H1 (cell line): ENCODE measurements around the gene CKLF. TPM values are rescaled to one million over a fixed set of nuclear protein-coding genes. Genes with fewer than 3 reads are reported as not detected.

Source experiments
- CTCF ChIA-PET: fragments of 300-600 bp; sonication (Branson Sonifier 250); formaldehyde crosslinking; loops from one replicate; lab custom pipeline; 2021; ENCODE audit not compliant: partially characterized antibody; lab: Charles Lee
- POLR2A ChIA-PET: fragments of 300-600 bp; sonication (Branson Sonifier 250); formaldehyde crosslinking; loops from one replicate; lab custom pipeline; 2021; ENCODE audit warnings: inconsistent platforms; ENCODE audit not compliant: partially characterized antibody; lab: Charles Lee
- DNase-seq, 2 experiments: peaks; one replicate each; pipeline versions ENCODE4 v3.0.0 to v3.0.0-alpha.2; 2010 to 2022; ENCODE audit warnings: low spot score in 2 of 2, low read depth in 1 of 2, mixed read lengths in 1 of 2
- FAIRE-seq: peaks from 2 replicates; lab custom pipeline; 2011; peaks lifted over from hg19 to GRCh38; lab: Jason Lieb, UNC
- H2AFZ ChIP-seq: 2 replicates; pipeline ENCODE4 v1.8.1; 2012; ENCODE audit warnings: low read length, inconsistent platforms
- H2AK5ac ChIP-seq: 2 replicates; pipeline ENCODE4 v1.6.1; 2013; ENCODE audit warnings: low read depth, low read length
- H2BK120ac ChIP-seq: replicated peaks from 2 replicates; pipeline ENCODE3; 2013; ENCODE audit warnings: low read depth, low read length, inconsistent platforms
- H2BK12ac ChIP-seq: 2 replicates; pipeline ENCODE4 v1.6.1; 2013; ENCODE audit warnings: low read depth, low read length
- H2BK15ac ChIP-seq: 2 replicates; pipeline ENCODE4 v1.6.1; 2013; ENCODE audit warnings: low read length
- H2BK20ac ChIP-seq: 2 replicates; pipeline ENCODE4 v1.6.1; 2013; ENCODE audit warnings: low read length
- H2BK5ac ChIP-seq: 2 replicates; pipeline ENCODE4 v1.6.1; 2013; ENCODE audit warnings: low read depth, low read length
- H3K14ac ChIP-seq: 2 replicates; pipeline ENCODE4 v1.6.1; 2013; ENCODE audit warnings: inconsistent platforms; ENCODE audit not compliant: insufficient read length
- H3K18ac ChIP-seq: 2 replicates; pipeline ENCODE4 v1.6.1; 2013; ENCODE audit warnings: low read length; ENCODE audit errors: extremely low read depth
- H3K23ac ChIP-seq: 2 replicates; pipeline ENCODE4 v1.6.1; 2013; ENCODE audit warnings: inconsistent platforms; ENCODE audit not compliant: insufficient read length
- H3K23me2 ChIP-seq: 2 replicates; pipeline ENCODE4 v1.6.1; 2013; ENCODE audit warnings: low read depth, low read length
- H3K27ac ChIP-seq: 2 replicates; pipeline ENCODE4 v1.6.1; 2011; ENCODE audit warnings: low read depth, low read length, inconsistent platforms
- H3K27me3 ChIP-seq, 4 experiments: replicated peaks in 1 of 4; 1 replicate in 1 of 4; 2 replicates in 3 of 4; pipeline versions ENCODE4 v1.6.1 to v1.8.1; 2011 to 2013; ENCODE audit warnings: low read length in 3 of 4, mild to moderate bottlenecking in 3 of 4, inconsistent platforms in 2 of 4, mixed read lengths in 2 of 4, moderate library complexity in 1 of 4; ENCODE audit not compliant: control insufficient read depth in 3 of 4, insufficient read depth in 3 of 4; ENCODE audit errors: extremely low read depth in 1 of 4
- H3K36me3 ChIP-seq, 4 experiments: 2 replicates each; pipeline versions ENCODE4 v1.6.1 to v1.8.1; 2011 to 2013; ENCODE audit warnings: mild to moderate bottlenecking in 4 of 4, low read length in 3 of 4, moderate library complexity in 2 of 4, control low read depth in 1 of 4, inconsistent platforms in 1 of 4; ENCODE audit not compliant: insufficient read depth in 4 of 4, control insufficient read depth in 2 of 4
- H3K4ac ChIP-seq: replicated peaks from 2 replicates; pipeline ENCODE3; 2013; ENCODE audit warnings: low read length, low read depth, mixed read lengths, inconsistent platforms; ENCODE audit not compliant: insufficient read length
- H3K4me1 ChIP-seq, 4 experiments: replicated peaks in 1 of 4; 1 replicate in 1 of 4; 2 replicates in 3 of 4; pipeline versions ENCODE4 v1.6.1 to v1.8.1; 2011 to 2013; ENCODE audit warnings: low read length in 3 of 4, inconsistent platforms in 2 of 4, mixed read lengths in 1 of 4; ENCODE audit not compliant: insufficient read depth in 4 of 4, control insufficient read depth in 3 of 4
- H3K4me2 ChIP-seq, 2 experiments: 2 replicates each; pipeline versions ENCODE4 v1.6.1 to v1.8.1; 2011 to 2013; ENCODE audit warnings: low read depth in 2 of 2, low read length in 2 of 2, control low read depth in 1 of 2, inconsistent platforms in 1 of 2, mild to moderate bottlenecking in 1 of 2; ENCODE audit not compliant: insufficient read depth in 1 of 2
- H3K4me3 ChIP-seq, 4 experiments: fragments of 200-600, 300-600 bp in 1 of 4; sonication (generic), shearing (Covaris generic), sonication (Bioruptor Twin) in 1 of 4; 2 replicates each; pipeline versions ENCODE4 v1.5.1 to v1.8.1; 2011 to 2016; ENCODE audit warnings: low read length in 4 of 4, low read depth in 3 of 4, control low read depth in 2 of 4, inconsistent platforms in 2 of 4, mild to moderate bottlenecking in 2 of 4, mixed read lengths in 1 of 4, moderate library complexity in 1 of 4; ENCODE audit not compliant: insufficient read depth in 2 of 4; ENCODE audit errors: extremely low read depth in 1 of 4
- H3K56ac ChIP-seq: replicated peaks from 2 replicates; pipeline ENCODE3; 2013; ENCODE audit warnings: low read depth, mild to moderate bottlenecking, mixed read lengths, low read length, inconsistent platforms; ENCODE audit not compliant: insufficient read length
- H3K79me1 ChIP-seq: 2 replicates; pipeline ENCODE4 v1.6.1; 2013; ENCODE audit warnings: low read depth, low read length, control low read depth
- H3K79me2 ChIP-seq, 2 experiments: 2 replicates each; pipeline versions ENCODE4 v1.6.1 to v1.8.1; 2012 to 2013; ENCODE audit warnings: low read length in 2 of 2, mild to moderate bottlenecking in 2 of 2, inconsistent platforms in 1 of 2; ENCODE audit not compliant: insufficient read depth in 2 of 2, control insufficient read depth in 1 of 2
- H3K9ac ChIP-seq, 4 experiments: replicated peaks in 1 of 4; 1 replicate in 1 of 4; 2 replicates in 3 of 4; pipeline versions ENCODE4 v1.6.1 to v1.8.1; 2011 to 2013; ENCODE audit warnings: low read depth in 3 of 4, low read length in 3 of 4, control low read depth in 2 of 4, mild to moderate bottlenecking in 2 of 4, moderate library complexity in 2 of 4, inconsistent platforms in 1 of 4; ENCODE audit errors: extremely low read depth in 1 of 4
- H3K9me3 ChIP-seq, 2 experiments: 2 replicates each; pipeline versions ENCODE4 v1.6.1 to v1.8.1; 2012 to 2013; ENCODE audit warnings: mild to moderate bottlenecking in 2 of 2, moderate library complexity in 2 of 2, control low read depth in 1 of 2, inconsistent platforms in 1 of 2, low read depth in 1 of 2, low read length in 1 of 2, mixed read lengths in 1 of 2; ENCODE audit not compliant: insufficient read depth in 2 of 2
- H4K20me1 ChIP-seq, 2 experiments: replicated peaks in 1 of 2; 2 replicates each; pipeline versions ENCODE3 to v1.8.1; 2011 to 2013; ENCODE audit warnings: inconsistent platforms in 2 of 2, low read length in 2 of 2, mild to moderate bottlenecking in 1 of 2; ENCODE audit not compliant: insufficient read depth in 2 of 2, control insufficient read depth in 1 of 2
- H4K5ac ChIP-seq: 2 replicates; pipeline ENCODE4 v1.6.1; 2013; ENCODE audit warnings: low read length, low read depth, mixed read lengths, inconsistent platforms; ENCODE audit not compliant: insufficient read length
- H4K8ac ChIP-seq: 2 replicates; pipeline ENCODE4 v1.8.0; 2013; ENCODE audit warnings: mild to moderate bottlenecking, moderate library complexity, low read length, inconsistent platforms; ENCODE audit not compliant: insufficient read depth; ENCODE audit errors: extremely low read depth
- H4K91ac ChIP-seq: replicated peaks from 2 replicates; pipeline ENCODE3; 2013; ENCODE audit warnings: low read length, mixed read lengths, inconsistent platforms; ENCODE audit not compliant: insufficient read length
- BACH1 ChIP-seq: IDR thresholded peaks from 2 replicates; pipeline ENCODE4 v1.6.1; 2012; ENCODE audit warnings: low read length, improper control_type of control experiment
- CHD2 ChIP-seq: IDR thresholded peaks from 2 replicates; pipeline ENCODE4 v1.6.1; 2012; ENCODE audit warnings: low read length, improper control_type of control experiment
- GABPA ChIP-seq: IDR thresholded peaks from 2 replicates; pipeline ENCODE4 v1.6.1; 2011; ENCODE audit warnings: mild to moderate bottlenecking, low read length, moderate library complexity, borderline replicate concordance; ENCODE audit not compliant: insufficient read depth
- POLR2AphosphoS5 ChIP-seq: IDR thresholded peaks from 2 replicates; pipeline ENCODE4 v1.6.1; 2011; ENCODE audit warnings: low read depth, low read length
- SAP30 ChIP-seq: fragments of 300-600 bp; sonication (generic); IDR thresholded peaks from 2 replicates; pipeline ENCODE4 v1.7.1; 2012; ENCODE audit warnings: low read length, moderate library complexity, mild to moderate bottlenecking, inconsistent platforms; ENCODE audit not compliant: insufficient read depth, insufficient replicate concordance
- SP1 ChIP-seq: IDR thresholded peaks from 2 replicates; pipeline ENCODE4 v1.6.1; 2011; ENCODE audit warnings: low read depth, low read length
- WGBS, 2 experiments: shearing (Covaris generic) in 1 of 2; methylation state at CpG; one replicate each; pipeline versions ENCODE4 v1.1.6 to v1.1.7; 2013 to 2015; ENCODE audit warnings: low lambda C conversion rate in 2 of 2, mixed read lengths in 2 of 2, inconsistent platforms in 1 of 2, low coverage in 1 of 2, missing lambda C conversion rate in 1 of 2; ENCODE audit not compliant: insufficient replicate concordance in 2 of 2, insufficient coverage in 1 of 2, insufficient read length in 1 of 2; ENCODE audit errors: extremely low coverage in 1 of 2, missing lambda C conversion rate in 1 of 2; 5-methylcytosine and 5-hydroxymethylcytosine counted together
- polyA plus RNA-seq, 7 experiments: library from polyadenylated mRNA; depleted of rRNA in 3 of 7; stranded (reverse) in 5 of 7; unstranded in 2 of 7; fragments of >200 nt in 5 of 7; fragments of 200-250 nt in 2 of 7; gene quantifications; 1 replicate in 5 of 7; 2 replicates in 1 of 7; 4 replicates in 1 of 7; pipeline versions ENCODE4 v1.2.1 to v1.2.3, GENCODE V29; 2011 to 2013; ENCODE audit warnings: missing spikeins in 2 of 7, mixed read lengths in 2 of 7
- total RNA-seq: library from RNA; stranded (reverse); fragmentation: NEBNext Ultra II Directional; extraction: Animal tissue kit (Norgen Biotek cat#: 25700); gene quantifications from 2 replicates; pipeline ENCODE4 v1.2.1, GENCODE V29; 2021

CKLF gene
- total and polyA plus RNA-seq, 2 of the 8 experiments (the other 6 are each of a cell fraction or from before 2014, with no cell fraction given), result 21.1 to 63.5 TPM

GRCh38 chr16:66569131-66569530, 16.8 kb downstream of the CKLF start:
- no peak overlapping the region for H2AFZ ChIP-seq
- no peaks in the 10 kb centered on the region for H3K4me1 ChIP-seq
- H3K27ac ChIP-seq, result no peak overlapping the region
- H3K4me2 ChIP-seq, result no peak overlapping the region
- H3K9ac ChIP-seq, result no peak overlapping the region
- ChIA-PET POLR2A (interaction anchor here (1.4 to 2.3 kb wide), 2 partner anchors 10 to 17 kb away, joined by 3 to 7 read pairs; partner anchors contain the start of gene CMTM2), CTCF (interaction anchor here (1.4 to 6.8 kb wide), 2 partner anchors 21 to 162 kb away, joined by 3 to 30 read pairs; no protein-coding TSS in a partner anchor)
- peaks cover 0 to 5% (median 0%) of the 10 kb centered on the region in 4 experiments; a peak in 2 of 8 replicates for H3K36me3 ChIP-seq
- DNase-seq (no peak), FAIRE-seq (no peak)
- H2BK20ac ChIP-seq, result no peak overlapping the region
- H3K56ac ChIP-seq, result no peak overlapping the region
- peaks cover 0 to 2% of the 10 kb centered on the region in 2 experiments for H4K20me1 ChIP-seq
- no peak overlapping the region for H2BK12ac ChIP-seq
- H3K4me3 ChIP-seq, result no peak overlapping the region
- no peak overlapping the region for H4K91ac ChIP-seq
- 92% methylated on average over 1 of the region's 1 CpG; no CpG with 5 or more reads in 1 of the 2 experiments for WGBS, 2 experiments
- H2BK15ac ChIP-seq, result no peak overlapping the region
- no peak overlapping the region for H2AK5ac ChIP-seq
- no peak overlapping the region for H4K8ac ChIP-seq
- no peak overlapping the region for H3K18ac ChIP-seq
- H3K27me3 ChIP-seq, result no peaks in the 10 kb centered on the region
- no peak overlapping the region for H4K5ac ChIP-seq
- H3K14ac ChIP-seq, result no peak overlapping the region
- no peak overlapping the region for H3K4ac ChIP-seq
- H3K23ac ChIP-seq, result no peak overlapping the region
- no peaks in the 10 kb centered on the region for H3K79me1 ChIP-seq
- H3K23me2 ChIP-seq, result no peaks in the 10 kb centered on the region
- no peak overlapping the region for H2BK5ac ChIP-seq
- H3K79me2 ChIP-seq, result no peaks in the 10 kb centered on the region
- H3K9me3 ChIP-seq, result no peaks in the 10 kb centered on the region
- H2BK120ac ChIP-seq, result no peak overlapping the region
- TF ChIP-seq CHD2 (no peak), SAP30 (no peak), BACH1 (no peak), GABPA (no peak), POLR2AphosphoS5 (no peak), SP1 (no peak)
